PC-3 (cell line): ENCODE measurements around the gene EMILIN2.

Experiments used
- CTCF ChIP-seq: fragments of 300-600 bp; sonication (generic); conservative IDR thresholded peaks from 2 replicates; pipeline ENCODE4 v1.5.1; 2017; ENCODE audit warnings: antibody characterized with exemption, low read depth, mild to moderate bottlenecking, low read length
- EZH2 ChIP-seq: fragments of 300-600 bp; sonication (generic); IDR thresholded peaks from one replicate; pipeline ENCODE4 v1.6.1; 2017; ENCODE audit warnings: antibody characterized with exemption, mild to moderate bottlenecking, low read length; ENCODE audit not compliant: unreplicated experiment
- EZH2phosphoT487 ChIP-seq: fragments of 300-600 bp; sonication (generic); IDR thresholded peaks from 2 replicates; pipeline ENCODE4 v1.6.1; 2018; ENCODE audit warnings: mild to moderate bottlenecking, antibody characterized with exemption, low read length, borderline replicate concordance

GRCh38 chr18:2814928-2815327 is 31.9 kb upstream of the EMILIN2 start:
- TF ChIP-seq EZH2 (no peak), CTCF (no peak), EZH2phosphoT487 (no peak)
